Hematopoietic multipotent progenitor cell treated with erythropoietin and hydrocortisone succinate and interleukin-3 and kit ligand, for 6 days (in vitro differentiated cells): ENCODE results near the gene ZHX3.
A peak's percentile ranks its signal among the peaks of the same experiment; 100 is the strongest.
"Not testable (repeated sequence)": the region's sequence is repeated elsewhere in the genome, so short reads cannot be mapped to it uniquely, and the experiment has no call there.

ENCODE experiments used
- DNase-seq: peaks from one replicate; pipeline ENCODE4 v3.0.0-alpha.2; 2015

ZHX3 gene

GRCh38 chr20:41145317-41145716, 172.2 kb downstream of the ZHX3 start:
- DNase-seq, result no peak

DNA sequence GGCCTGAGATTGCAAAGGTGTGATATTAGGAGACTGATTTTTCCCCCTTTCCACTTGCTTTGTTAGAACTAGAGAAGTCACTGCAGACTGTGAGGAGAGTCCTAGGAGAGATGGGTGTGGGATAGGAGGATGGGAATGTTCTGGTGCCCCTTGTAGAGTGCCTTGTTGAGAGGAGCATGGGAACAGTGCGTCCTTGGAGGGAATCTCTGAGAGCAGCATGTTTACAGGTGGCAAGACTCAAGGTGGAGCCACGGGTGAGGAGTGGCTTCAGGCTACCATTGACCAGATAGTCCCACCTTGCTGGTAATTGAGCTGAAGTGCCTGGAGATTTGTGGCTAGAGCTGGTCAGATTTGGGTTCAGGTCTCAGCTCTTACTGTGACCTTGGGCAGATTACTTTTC, 174.2 kb downstream of the ZHX3 start:
- no peak for DNase-seq

- peak; percentile 72 for DNase-seq
Observed at GRCh38 chr20:41142919-41143318, 174.6 kb downstream of the ZHX3 start.

GRCh38 chr20:41142245-41142644, 175.3 kb downstream of the ZHX3 start:
- no peak for DNase-seq

DNA sequence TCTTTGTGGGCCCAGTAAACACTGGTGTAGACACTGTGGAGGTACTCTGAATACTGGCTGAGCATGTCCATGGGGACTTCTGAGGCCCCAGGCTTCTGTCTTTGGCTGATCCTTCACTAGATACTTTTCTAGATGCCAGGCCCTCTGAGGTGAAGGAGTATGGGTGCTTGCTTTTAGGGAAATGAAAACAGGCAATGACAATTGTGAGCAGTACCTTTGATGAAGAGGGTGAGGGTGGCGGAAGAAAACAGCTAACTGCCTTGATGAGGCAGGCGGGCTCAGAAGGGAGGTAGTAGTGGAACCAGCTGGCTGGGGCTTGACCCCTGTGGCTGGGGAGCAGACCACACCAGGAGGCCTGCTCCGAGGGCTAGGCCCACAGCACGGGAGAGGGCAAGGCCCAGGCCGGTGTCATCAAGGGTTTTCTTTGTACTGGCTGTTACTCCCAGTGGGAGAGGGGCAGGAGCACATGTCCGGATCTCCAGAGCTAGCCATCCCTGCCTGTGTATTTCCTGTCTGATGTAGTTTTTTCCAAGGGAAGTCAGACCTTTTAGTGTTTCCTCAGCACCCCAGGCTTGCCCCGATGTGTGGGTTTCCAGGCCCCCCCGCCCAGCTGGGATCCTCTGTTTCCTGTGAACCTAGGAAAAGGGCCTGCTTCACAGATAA, 176.2 kb downstream of the ZHX3 start:
- no peak for DNase-seq

GRCh38 chr20:41140226-41141133, 177.1 kb downstream of the ZHX3 start:
- no peak for DNase-seq

- no peak for DNase-seq
Observed at GRCh38 chr20:41139227-41140093, 178.1 kb downstream of the ZHX3 start.

GRCh38 chr20:41138475-41139226, 178.9 kb downstream of the ZHX3 start:
- no peak for DNase-seq

DNA sequence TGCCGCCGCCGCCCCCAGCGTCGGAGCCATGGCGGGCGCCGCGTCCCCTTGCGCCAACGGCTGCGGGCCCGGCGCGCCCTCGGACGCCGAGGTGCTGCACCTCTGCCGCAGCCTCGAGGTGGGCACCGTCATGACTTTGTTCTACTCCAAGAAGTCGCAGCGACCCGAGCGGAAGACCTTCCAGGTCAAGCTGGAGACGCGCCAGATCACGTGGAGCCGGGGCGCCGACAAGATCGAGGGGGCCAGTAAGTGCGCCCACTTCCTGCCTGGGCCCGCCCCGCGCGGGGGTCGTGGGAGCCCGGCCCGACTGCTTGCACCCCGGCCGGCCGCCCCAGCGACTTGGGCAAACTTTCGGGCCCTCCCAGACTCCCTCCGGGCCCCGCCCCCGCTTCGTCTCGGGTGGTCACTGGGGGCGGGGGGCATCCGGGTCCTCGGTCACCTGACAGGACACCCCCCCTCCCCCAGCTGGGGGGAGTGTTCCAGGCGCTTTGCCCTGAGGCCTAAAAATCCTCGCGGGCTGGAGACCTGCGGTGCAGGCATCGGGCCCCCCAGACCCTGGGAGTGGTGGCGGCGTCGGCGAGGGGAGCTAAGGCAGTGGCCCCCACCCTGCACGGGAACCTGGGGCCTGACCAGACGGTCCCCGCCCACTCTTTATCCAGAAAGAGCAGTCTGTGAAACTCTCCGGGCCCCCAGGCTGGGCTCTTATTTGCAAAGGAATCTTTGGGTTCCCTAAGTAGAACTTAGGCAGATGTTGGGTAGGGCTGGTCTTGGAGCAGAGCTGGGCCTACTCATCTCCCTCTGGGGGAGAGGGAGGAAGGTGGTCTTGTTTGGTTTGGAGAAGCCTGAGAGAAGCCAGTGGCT, 179.7 kb downstream of the ZHX3 start:
- peak; percentile 62 for DNase-seq

DNA sequence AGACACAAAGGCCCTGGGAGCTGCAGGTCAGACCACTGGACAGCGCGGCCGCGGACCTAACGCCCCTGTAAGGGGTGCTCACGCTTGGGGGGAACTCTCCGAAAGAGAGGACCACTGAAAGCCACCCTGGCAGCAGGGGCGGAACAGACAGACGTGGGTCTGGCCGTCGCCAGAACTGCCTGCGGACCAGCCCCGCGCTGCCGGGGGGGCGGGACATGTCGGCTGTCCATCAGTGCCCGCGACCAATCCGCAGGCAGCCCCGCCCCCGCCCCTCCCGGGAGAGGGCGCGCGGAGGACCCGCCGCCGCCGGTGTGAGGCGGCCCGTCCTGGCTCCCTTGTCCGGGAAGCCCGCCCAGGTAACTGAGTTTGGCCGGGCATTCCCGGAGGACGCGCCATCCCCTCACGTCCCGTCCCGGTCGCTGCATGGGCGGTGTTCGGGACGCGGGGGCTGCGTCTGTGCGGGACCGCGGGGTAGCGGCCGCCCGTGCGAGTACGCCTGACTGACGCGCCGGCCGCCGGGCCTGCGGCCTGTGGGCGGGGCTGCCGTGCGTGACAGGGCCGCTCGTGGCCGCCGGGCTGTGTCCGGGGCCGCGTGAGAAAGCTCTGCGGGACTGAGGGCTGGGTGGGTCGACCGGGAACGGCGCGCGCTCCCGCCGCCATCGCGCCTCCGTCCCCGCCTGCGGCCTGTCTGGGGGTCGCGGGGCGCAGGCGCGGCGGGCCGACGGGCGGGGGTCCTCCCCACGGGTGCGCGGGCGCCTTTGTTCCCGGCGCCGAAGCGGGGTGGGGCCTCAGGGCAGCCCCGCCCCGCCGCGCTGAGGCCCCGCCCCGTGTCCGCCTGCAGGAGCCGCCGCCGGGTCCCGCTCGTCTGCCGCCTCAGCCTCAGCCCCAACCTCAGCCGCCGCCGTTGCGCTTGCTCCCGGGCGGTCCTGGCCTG, 180.6 kb downstream of the ZHX3 start, which contains the start of gene PLCG1:
PLCG1 (plus strand) TSS at position 864 of the 934 bp plus-strand sequence. CDS start 99 bp downstream, outside the sequence.
- DNase-seq, result peak; percentile 86

GRCh38 chr20:41135888-41136679, 181.4 kb downstream of the ZHX3 start:
- peak; percentile 30 for DNase-seq

- DNase-seq, result peak; percentile 77
Observed at GRCh38 chr20:41135187-41135887, 182.2 kb downstream of the ZHX3 start.

DNA sequence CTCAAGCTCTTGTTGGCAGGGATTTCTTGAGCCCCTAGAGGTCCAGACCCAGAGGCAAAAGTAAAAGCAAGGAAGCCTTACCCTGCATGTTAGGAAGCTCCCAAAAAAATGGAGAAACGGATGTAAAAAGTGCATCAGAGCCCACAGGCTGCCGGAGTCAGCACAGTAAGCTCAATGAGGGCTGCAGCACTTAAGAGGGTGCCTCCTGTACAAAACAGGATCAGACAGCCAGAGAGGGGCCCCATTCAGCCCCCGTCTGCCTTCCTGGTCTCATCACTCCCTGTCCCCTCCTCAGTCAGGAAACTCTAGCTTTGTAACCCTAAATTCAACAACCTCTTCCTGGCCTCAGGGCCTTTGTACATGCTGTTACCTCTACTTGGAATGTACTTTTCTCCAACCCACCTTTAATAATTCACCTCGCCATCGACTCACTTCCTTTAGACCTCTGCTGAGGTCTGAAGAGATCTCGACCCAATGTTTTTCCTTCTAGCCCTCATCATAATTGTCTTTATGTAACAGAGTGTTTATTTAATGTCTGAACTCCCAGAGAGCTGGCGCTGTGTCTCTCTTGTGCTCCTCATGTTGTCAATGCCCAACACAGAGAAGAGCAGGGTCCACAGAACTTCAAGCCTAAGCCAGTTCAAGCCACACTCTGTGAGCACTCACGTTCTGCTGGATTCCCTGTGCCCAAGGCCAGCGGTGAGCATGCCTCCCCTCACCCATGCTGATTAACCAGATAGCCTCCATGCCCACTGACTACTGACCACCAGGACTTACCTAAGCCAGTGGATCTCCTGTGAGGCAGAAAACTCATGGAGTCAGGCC, 183.0 kb downstream of the ZHX3 start:
- no peak for DNase-seq

DNA sequence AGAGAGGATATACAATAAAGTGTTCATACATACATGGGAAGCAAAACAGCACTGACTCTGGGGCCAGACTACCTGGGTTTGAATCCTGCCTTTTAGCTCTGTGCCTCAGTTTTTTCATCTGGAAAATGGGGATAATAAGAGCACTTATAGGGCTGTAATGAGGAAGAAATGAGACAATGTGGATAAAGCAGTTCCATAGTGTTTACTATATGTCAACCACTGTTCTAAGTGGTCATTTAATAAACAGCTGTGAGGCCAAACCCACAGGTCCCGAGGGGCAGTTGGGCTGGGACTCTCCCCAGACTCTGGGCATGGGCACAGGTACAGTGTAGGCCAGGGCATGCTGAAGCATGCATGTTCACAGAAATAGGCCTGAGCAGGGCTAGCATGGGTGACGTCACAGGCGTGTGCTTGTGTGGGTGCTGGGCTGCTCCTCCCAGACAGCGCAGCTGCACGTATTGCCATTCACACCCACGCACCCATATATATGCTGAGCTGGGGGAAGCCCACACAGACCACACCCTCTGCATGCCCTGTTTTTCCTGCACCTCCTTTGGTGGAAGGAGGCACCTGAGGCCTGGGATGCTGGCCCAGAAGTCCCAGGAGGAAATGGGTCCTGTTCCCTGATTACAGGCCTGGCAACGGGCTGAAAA, 183.7 kb downstream of the ZHX3 start:
- DNase-seq, result no peak

- DNase-seq, result not testable (repeated sequence)
Observed at GRCh38 chr20:41132388-41132775, 185.1 kb downstream of the ZHX3 start.

- no peak for DNase-seq
Observed at GRCh38 chr20:41131594-41132387, 185.7 kb downstream of the ZHX3 start.
